GM12892 (cell line): ENCODE results near the gene PHYHIPL.

Source experiments
- DNase-seq: peaks from one replicate; pipeline ENCODE4 v3.0.0; 2011; ENCODE audit not compliant: insufficient read length
- FAIRE-seq: peaks from 2 replicates; lab custom pipeline; 2011; peaks lifted over from hg19 to GRCh38; lab: Jason Lieb, UNC
- POLR2A ChIP-seq: IDR thresholded peaks from 2 replicates; pipeline ENCODE4 v1.6.1; 2011; ENCODE audit warnings: low read depth, low read length, control low read depth
- POLR2AphosphoS5 ChIP-seq: IDR thresholded peaks from 2 replicates; pipeline ENCODE4 v1.6.1; 2011; ENCODE audit warnings: low read depth, low read length, control low read depth
- TAF1 ChIP-seq: IDR thresholded peaks from 2 replicates; pipeline ENCODE4 v1.6.1; 2011; ENCODE audit warnings: low read depth, mild to moderate bottlenecking, control low read depth, low read length, borderline replicate concordance

The PHYHIPL gene

GRCh38 chr10:59270492-59270891, 94.0 kb downstream of the PHYHIPL start:
- no peak for FAIRE-seq
- no peak for TF ChIP-seq TAF1
- TF ChIP-seq POLR2AphosphoS5 = no peak
- TF ChIP-seq POLR2A = no peak
- DNase-seq = no peak

DNA sequence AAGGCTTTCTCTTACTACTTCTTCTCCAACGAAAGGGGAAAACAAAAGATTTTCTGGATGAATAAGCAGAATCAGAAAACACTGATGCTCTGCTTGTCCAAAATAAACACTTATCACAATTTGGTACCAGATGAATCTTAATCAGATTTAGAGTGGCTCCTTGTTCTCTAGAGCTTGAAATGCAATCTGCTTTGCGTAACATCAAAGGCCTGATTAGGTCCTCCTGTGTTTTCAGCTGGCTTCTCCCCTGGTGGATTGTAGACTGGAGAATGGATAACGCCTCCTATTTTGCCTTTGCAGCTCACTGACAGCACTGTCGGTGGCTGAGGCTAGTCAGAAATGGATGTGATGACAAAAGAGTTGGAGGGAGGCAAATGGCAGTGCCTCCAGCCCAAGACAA, 94.7 kb downstream of the PHYHIPL start:
- no peak for FAIRE-seq
- DNase-seq = no peak
- no peak for TF ChIP-seq POLR2AphosphoS5
- TF ChIP-seq POLR2A = no peak
- no peak for TF ChIP-seq TAF1

GRCh38 chr10:59272061-59272460, 95.6 kb downstream of the PHYHIPL start:
- TF ChIP-seq POLR2AphosphoS5 = no peak
- no peak for TF ChIP-seq POLR2A
- no peak for TF ChIP-seq TAF1
- FAIRE-seq (no peak), DNase-seq (no peak)

- FAIRE-seq = no peak
- no peak for DNase-seq
- TF ChIP-seq POLR2AphosphoS5 = no peak
- TF ChIP-seq POLR2A = no peak
- no peak for TF ChIP-seq TAF1
These were observed 97.0 kb downstream of the PHYHIPL start for GRCh38 chr10:59273445-59273844.

DNA sequence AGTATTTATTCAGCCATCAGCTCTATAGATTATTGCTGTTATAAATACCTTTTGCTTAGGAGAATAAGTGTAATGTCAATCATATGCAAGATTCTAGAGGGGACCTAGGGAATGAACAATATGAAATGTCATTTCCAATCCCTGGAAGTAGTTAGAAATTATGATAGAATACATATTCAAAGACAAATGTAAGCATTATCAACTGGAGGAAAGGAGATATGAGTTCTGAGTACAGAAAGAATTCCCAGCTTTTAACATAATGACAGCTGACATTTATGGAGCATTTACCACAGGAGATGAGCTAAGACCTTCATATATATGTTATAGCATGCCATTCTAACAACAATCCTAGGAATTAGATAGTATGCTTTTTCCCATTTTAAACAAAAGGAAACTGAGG, 99.7 kb downstream of the PHYHIPL start:
- FAIRE-seq (no peak), DNase-seq (no peak)
- TF ChIP-seq POLR2AphosphoS5 (no peak), POLR2A (no peak), TAF1 (no peak)

- no peak for TF ChIP-seq TAF1
- TF ChIP-seq POLR2AphosphoS5 = no peak
- TF ChIP-seq POLR2A = no peak
- no peak for FAIRE-seq
- no peak for DNase-seq
These were observed 100.5 kb downstream of the PHYHIPL start for GRCh38 chr10:59276919-59277318.

GRCh38 chr10:59279476-59279875, 103.0 kb downstream of the PHYHIPL start:
- DNase-seq (no peak), FAIRE-seq (no peak)
- TF ChIP-seq POLR2AphosphoS5 (no peak), POLR2A (no peak), TAF1 (no peak)

DNA sequence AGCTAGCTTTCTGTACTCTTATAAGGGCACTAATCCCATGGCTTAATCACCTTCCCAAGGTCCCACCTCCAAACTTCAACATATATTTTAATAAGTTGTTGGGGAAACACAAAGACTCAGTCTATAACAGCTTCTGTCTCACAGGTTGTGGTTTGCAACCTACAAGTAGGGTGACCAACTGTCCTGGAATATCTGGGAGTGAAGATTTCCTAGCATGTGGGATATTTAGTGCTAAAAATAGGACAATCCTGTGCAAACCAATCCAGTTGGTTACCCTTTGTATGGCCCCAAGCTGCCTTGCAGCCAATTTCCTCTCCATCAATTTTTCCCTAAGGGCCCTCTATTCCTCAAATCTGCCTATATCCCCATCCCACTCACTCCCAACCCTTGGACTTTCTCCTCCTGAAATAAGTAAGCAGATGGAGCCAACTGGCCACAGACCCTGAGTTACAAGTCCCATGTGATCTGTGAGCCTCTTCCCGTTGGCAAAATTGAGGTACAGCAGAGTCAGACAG, 103.6 kb downstream of the PHYHIPL start:
- no peak for FAIRE-seq
- DNase-seq = no peak
- TF ChIP-seq TAF1 (no peak), POLR2A (no peak), POLR2AphosphoS5 (no peak)

DNA sequence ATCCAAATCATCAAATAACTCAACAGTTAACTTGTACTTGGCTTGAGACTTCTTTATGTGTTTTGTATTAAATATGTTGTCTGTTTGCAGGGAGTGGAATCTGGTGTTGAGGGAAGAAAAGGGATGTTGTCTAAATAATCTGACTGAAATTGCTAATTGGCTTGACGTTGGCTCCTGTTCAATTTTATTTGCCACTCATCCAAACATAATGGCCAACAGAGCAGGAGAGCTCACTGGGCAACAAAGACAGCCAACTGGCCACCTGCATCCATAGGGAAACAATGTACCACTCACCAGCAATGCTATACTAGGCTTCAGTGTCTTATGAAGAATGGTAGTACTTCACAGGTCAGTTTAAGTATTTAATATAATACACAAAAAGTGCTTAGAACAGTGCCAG, 105.4 kb downstream of the PHYHIPL start:
- DNase-seq (no peak), FAIRE-seq (no peak)
- TF ChIP-seq POLR2A = no peak
- no peak for TF ChIP-seq TAF1

GRCh38 chr10:59283456-59284091, 107.1 kb downstream of the PHYHIPL start:
- no peak for DNase-seq
- TF ChIP-seq POLR2AphosphoS5 (no peak), POLR2A (no peak), TAF1 (no peak)
- FAIRE-seq = no peak

DNA sequence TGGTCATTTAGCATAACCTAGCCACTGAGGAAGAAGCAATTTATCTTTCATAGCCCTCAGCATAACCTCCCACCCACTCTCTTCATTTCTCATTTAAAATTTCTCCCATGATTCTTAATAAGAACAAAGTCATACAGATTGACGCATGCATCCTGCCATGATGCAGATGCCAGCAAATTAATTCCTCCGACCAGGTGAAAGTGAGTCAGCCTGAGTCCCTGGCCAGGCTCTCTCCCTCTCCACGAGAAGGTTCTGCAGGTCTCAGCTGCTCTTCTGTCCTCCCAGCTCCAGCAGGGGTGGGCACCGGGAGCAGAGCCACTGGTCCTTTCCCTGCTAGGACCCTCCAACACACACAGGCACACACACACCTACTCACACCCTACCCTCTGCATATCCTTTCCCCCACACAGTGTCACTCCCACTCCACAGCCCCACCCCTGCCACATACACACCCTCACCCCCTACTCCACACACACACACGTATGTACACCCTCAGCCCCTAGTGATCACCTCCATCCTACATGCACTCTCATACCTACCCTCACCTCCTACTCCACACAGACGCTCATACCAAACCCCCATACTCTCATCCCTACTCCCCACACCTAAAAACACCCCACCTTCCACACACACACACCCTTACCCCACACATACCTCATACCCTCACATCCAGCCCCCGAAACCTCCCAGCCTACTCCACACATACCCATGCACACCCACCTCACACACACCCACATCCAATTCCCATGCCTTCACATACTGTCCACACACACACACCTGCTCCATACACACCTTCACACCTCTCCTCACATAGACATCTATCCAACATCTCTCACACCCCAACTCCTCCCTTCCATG, 107.9 kb downstream of the PHYHIPL start:
- FAIRE-seq = no peak
- no peak for TF ChIP-seq POLR2A
- no peak for TF ChIP-seq TAF1
- TF ChIP-seq POLR2AphosphoS5 = no peak

More for the DNA sequence above, 107.9 kb downstream of the PHYHIPL start:
- no peak for DNase-seq
